ENCODE measurements around the gene LAMA2. TPM values are rescaled to one million over a fixed set of nuclear protein-coding genes. Genes with fewer than 3 reads are reported as not detected.

LAMA2 gene, protein sequence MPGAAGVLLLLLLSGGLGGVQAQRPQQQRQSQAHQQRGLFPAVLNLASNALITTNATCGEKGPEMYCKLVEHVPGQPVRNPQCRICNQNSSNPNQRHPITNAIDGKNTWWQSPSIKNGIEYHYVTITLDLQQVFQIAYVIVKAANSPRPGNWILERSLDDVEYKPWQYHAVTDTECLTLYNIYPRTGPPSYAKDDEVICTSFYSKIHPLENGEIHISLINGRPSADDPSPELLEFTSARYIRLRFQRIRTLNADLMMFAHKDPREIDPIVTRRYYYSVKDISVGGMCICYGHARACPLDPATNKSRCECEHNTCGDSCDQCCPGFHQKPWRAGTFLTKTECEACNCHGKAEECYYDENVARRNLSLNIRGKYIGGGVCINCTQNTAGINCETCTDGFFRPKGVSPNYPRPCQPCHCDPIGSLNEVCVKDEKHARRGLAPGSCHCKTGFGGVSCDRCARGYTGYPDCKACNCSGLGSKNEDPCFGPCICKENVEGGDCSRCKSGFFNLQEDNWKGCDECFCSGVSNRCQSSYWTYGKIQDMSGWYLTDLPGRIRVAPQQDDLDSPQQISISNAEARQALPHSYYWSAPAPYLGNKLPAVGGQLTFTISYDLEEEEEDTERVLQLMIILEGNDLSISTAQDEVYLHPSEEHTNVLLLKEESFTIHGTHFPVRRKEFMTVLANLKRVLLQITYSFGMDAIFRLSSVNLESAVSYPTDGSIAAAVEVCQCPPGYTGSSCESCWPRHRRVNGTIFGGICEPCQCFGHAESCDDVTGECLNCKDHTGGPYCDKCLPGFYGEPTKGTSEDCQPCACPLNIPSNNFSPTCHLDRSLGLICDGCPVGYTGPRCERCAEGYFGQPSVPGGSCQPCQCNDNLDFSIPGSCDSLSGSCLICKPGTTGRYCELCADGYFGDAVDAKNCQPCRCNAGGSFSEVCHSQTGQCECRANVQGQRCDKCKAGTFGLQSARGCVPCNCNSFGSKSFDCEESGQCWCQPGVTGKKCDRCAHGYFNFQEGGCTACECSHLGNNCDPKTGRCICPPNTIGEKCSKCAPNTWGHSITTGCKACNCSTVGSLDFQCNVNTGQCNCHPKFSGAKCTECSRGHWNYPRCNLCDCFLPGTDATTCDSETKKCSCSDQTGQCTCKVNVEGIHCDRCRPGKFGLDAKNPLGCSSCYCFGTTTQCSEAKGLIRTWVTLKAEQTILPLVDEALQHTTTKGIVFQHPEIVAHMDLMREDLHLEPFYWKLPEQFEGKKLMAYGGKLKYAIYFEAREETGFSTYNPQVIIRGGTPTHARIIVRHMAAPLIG (N-terminal part only)
- total RNA-seq = 0.05 and 0.23 TPM in 2 replicates

DNA sequence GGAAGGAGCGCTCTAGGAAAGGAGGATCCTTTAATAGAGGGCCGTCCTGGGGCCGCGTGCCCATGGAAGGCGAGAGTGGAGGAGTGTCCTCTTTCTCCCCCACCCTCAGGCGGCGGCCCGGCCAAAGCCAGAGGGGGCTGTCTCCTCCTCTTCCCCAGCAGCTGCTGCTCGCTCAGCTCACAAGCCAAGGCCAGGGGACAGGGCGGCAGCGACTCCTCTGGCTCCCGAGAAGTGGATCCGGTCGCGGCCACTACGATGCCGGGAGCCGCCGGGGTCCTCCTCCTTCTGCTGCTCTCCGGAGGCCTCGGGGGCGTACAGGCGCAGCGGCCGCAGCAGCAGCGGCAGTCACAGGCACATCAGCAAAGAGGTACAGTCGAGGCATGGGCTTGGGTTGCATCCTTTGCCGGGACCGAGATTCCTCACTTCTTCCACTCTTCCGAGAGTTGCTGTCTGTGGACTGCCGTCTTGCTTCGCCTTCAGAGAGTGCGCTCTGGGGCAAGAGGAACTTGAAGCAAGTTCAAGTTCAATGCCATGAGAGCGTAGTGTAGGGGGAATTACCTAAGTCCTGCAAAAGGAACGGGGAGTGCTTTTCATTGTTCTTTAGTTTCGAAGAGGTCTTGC is at the start of gene LAMA2:
Gene LAMA2 (plus strand): TSS at position 148 of the 621 bp plus-strand sequence. CDS start 108 bp downstream, at position 256.
- Mint-ChIP-seq H3K36me3 (ENCODE audit: low read depth) (no peaks in the 10 kb centered on the region), H3K4me3 (ENCODE audit: low read depth) (no peak within 1 kb of the TSS), H3K27me3 (ENCODE audit: low read depth) (peaks cover 26% of the 10 kb centered on the region), H3K4me1 (ENCODE audit: low read depth) (no peaks in the 10 kb centered on the region), H3K27ac (no peak within 1 kb of the TSS), H3K9me3 (no peaks in the 10 kb centered on the region)
- intact Hi-C loops (cut with micrococcal nuclease) = no loop called here
- DNase-seq (ENCODE audit: low spot score) = no peak

DNA sequence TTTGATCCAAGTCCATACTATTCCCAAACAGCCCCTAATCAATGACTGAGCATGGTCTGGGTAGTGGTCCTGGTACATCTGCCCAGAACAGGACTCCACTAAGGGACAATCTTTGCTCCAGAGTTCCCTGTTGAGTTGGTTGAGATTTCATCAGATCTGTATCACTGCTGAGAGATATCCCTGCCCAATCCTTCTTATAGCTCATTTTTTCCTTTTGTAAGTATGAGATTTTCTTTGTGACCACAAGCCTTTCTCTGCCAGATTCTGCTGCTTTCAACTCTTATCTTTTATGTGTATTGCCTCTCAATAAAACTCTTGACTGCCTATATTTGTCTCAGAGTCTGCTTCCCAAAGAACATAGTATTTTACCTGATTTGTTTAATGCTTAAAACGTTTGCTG is 46.2 kb upstream of the LAMA2 start:
- H3K4me3 Mint-ChIP-seq (ENCODE audit: low read depth) = no peak overlapping the region
- no peak overlapping the region for H3K27ac Mint-ChIP-seq
- no peaks in the 10 kb centered on the region for H3K36me3 Mint-ChIP-seq (ENCODE audit: low read depth)
- H3K27me3 Mint-ChIP-seq (ENCODE audit: low read depth) = no peaks in the 10 kb centered on the region
- no peak for DNase-seq (ENCODE audit: low spot score)
- intact Hi-C loops (cut with micrococcal nuclease) = no loop called here
- H3K4me1 Mint-ChIP-seq (ENCODE audit: low read depth) = no peaks in the 10 kb centered on the region
- H3K9me3 Mint-ChIP-seq = no peaks in the 10 kb centered on the region

GRCh38 chr6:128841518-128841917 is 41.4 kb upstream of the LAMA2 start:
- Mint-ChIP-seq H3K27ac (no peak overlapping the region), H3K9me3 (no peaks in the 10 kb centered on the region), H3K4me1 (ENCODE audit: low read depth) (no peaks in the 10 kb centered on the region), H3K27me3 (ENCODE audit: low read depth) (no peaks in the 10 kb centered on the region), H3K36me3 (ENCODE audit: low read depth) (no peaks in the 10 kb centered on the region), H3K4me3 (ENCODE audit: low read depth) (no peak overlapping the region)
- intact Hi-C loops (cut with micrococcal nuclease) = no loop called here
- no peak for DNase-seq (ENCODE audit: low spot score)

DNA sequence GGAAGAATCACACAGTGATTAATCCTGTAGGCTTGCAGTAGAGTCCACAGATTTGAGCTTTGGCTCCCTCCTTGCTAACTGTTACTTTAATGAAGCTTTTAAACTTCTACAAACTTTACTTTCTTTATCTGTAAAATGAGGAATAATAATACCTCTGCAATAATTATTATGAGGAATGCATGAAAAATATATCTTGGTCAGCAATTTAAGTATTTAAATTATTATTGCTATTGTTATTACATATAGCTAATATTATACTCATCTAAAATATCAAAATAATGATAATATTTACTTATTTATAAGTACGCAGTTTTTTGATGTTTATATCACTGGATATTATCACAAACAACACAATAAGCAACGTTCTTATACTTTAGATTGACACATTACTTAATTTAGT is 38.3 kb upstream of the LAMA2 start:
- no peaks in the 10 kb centered on the region for H3K36me3 Mint-ChIP-seq (ENCODE audit: low read depth)
- H3K27me3 Mint-ChIP-seq (ENCODE audit: low read depth) = no peaks in the 10 kb centered on the region
- H3K4me1 Mint-ChIP-seq (ENCODE audit: low read depth) = no peaks in the 10 kb centered on the region
- H3K9me3 Mint-ChIP-seq = no peaks in the 10 kb centered on the region
- H3K4me3 Mint-ChIP-seq (ENCODE audit: low read depth) = no peak overlapping the region
- intact Hi-C loops (cut with micrococcal nuclease) = no loop called here
- H3K27ac Mint-ChIP-seq = no peak overlapping the region
- no peak for DNase-seq (ENCODE audit: low spot score)

- Mint-ChIP-seq H3K36me3 (ENCODE audit: low read depth) (no peaks in the 10 kb centered on the region), H3K9me3 (no peaks in the 10 kb centered on the region), H3K27ac (no peak overlapping the region), H3K4me1 (ENCODE audit: low read depth) (no peaks in the 10 kb centered on the region), H3K4me3 (ENCODE audit: low read depth) (no peak overlapping the region), H3K27me3 (ENCODE audit: low read depth) (no peaks in the 10 kb centered on the region)
- no peak for DNase-seq (ENCODE audit: low spot score)
- intact Hi-C loops (cut with micrococcal nuclease) = no loop called here
Measured at GRCh38 chr6:128847431-128848210, 35.3 kb upstream of the LAMA2 start.

DNA sequence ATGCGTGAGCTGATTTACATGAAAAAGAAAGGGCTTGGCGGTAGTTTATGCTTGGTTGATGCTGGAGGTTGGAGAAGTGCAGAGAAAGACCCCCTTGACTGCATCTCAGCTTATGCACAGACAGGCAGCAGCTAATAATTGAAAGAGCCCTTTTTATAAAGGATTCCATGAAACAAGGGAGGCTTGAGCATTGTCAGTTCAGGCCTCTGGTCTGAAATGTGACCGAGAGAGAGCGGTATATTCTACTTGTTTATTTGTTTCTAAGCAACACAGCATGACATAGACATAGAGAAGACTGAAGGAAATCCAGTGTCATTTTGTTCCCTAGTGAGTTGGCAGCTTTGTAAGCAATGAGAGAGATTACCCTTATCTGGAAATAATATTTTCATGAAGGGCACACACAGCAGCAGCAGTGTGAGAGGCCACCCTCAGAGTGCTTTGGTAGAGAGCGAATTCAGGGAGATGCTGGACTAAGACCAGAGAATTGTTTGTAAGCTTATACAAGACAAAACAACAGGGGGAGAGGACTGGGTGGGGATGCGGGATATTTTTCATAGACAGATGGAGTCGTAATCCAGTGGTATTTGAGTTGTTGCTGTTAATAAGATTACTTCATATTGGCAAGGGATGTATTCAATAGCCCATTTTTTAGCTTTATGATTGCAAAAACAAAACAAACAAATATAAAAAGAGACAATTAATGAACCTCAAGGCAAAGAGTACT is 34.6 kb upstream of the LAMA2 start:
- no peak overlapping the region for H3K4me3 Mint-ChIP-seq (ENCODE audit: low read depth)
- H3K27ac Mint-ChIP-seq = no peak overlapping the region
- H3K4me1 Mint-ChIP-seq (ENCODE audit: low read depth) = no peaks in the 10 kb centered on the region
- intact Hi-C loops (cut with micrococcal nuclease) = no loop called here
- H3K9me3 Mint-ChIP-seq = no peaks in the 10 kb centered on the region
- DNase-seq (ENCODE audit: low spot score) = no peak
- no peaks in the 10 kb centered on the region for H3K27me3 Mint-ChIP-seq (ENCODE audit: low read depth)
- no peaks in the 10 kb centered on the region for H3K36me3 Mint-ChIP-seq (ENCODE audit: low read depth)

DNA sequence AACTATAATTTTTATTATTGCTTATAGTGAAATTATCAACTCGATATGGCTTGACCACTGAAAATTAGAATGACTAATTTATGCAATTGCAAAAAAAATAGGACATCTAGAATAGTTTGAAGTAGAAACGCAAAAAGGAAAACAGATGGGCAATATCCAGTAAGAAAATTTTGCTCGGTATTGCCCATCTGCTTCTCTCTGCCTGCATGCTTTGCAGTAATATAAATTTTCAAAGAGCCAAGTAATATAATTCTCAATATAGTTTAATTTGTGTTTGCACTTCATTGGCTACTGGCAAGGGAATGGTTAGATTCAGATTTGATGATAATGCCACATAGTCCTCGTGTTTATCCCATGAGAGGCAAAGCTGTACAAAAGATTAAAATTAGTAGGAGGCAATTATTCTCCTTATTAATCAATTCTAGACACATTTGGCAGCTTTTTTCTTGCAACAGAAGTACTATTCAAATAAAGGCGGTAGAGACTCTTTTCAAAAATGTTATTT is 27.3 kb upstream of the LAMA2 start:
- Mint-ChIP-seq H3K27ac (no peak overlapping the region), H3K9me3 (peaks cover 1% of the 10 kb centered on the region), H3K4me1 (ENCODE audit: low read depth) (no peaks in the 10 kb centered on the region), H3K36me3 (ENCODE audit: low read depth) (no peaks in the 10 kb centered on the region), H3K4me3 (ENCODE audit: low read depth) (no peak overlapping the region), H3K27me3 (ENCODE audit: low read depth) (no peaks in the 10 kb centered on the region)
- intact Hi-C loops (cut with micrococcal nuclease) = no loop called here
- no peak for DNase-seq (ENCODE audit: low spot score)

- H3K4me1 Mint-ChIP-seq (ENCODE audit: low read depth) = no peaks in the 10 kb centered on the region
- intact Hi-C loops (cut with micrococcal nuclease) = no loop called here
- no peak overlapping the region for H3K27ac Mint-ChIP-seq
- H3K9me3 Mint-ChIP-seq = peaks cover 11% of the 10 kb centered on the region
- DNase-seq (ENCODE audit: low spot score) = no peak
- no peaks in the 10 kb centered on the region for H3K36me3 Mint-ChIP-seq (ENCODE audit: low read depth)
- H3K4me3 Mint-ChIP-seq (ENCODE audit: low read depth) = no peak overlapping the region
- H3K27me3 Mint-ChIP-seq (ENCODE audit: low read depth) = no peaks in the 10 kb centered on the region
Measured at GRCh38 chr6:128857806-128858205, 25.1 kb upstream of the LAMA2 start.

- intact Hi-C loops (cut with micrococcal nuclease) = no loop called here
- Mint-ChIP-seq H3K9me3 (peaks cover 11% of the 10 kb centered on the region), H3K4me3 (ENCODE audit: low read depth) (no peak overlapping the region), H3K27ac (no peak overlapping the region), H3K36me3 (ENCODE audit: low read depth) (no peaks in the 10 kb centered on the region), H3K4me1 (ENCODE audit: low read depth) (no peaks in the 10 kb centered on the region), H3K27me3 (ENCODE audit: low read depth) (no peaks in the 10 kb centered on the region)
- DNase-seq (ENCODE audit: low spot score) = no peak
Measured at GRCh38 chr6:128860782-128861181, 22.2 kb upstream of the LAMA2 start.

DNA sequence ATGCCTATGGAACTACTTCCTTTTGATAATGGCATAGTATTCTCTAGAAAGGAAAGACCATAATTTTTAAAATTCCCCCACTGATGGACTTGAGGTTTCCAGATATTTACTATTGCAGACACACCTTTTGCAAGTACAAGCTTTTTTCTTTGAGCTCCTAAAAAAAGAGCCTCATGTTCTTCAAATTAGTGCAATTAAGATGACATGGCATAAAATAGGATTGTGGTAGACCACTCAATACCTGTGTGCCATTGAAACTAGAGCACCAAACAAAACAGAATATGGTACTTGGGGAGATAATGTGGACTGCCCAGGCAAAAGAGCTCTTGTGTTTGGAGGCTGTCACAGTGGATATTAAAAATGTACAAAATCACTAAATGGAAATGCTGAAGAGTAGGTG is 19.0 kb upstream of the LAMA2 start:
- H3K4me1 Mint-ChIP-seq (ENCODE audit: low read depth) = no peaks in the 10 kb centered on the region
- DNase-seq (ENCODE audit: low spot score) = no peak
- peaks cover 11% of the 10 kb centered on the region for H3K9me3 Mint-ChIP-seq
- intact Hi-C loops (cut with micrococcal nuclease) = no loop called here
- no peaks in the 10 kb centered on the region for H3K27me3 Mint-ChIP-seq (ENCODE audit: low read depth)
- H3K27ac Mint-ChIP-seq = no peak overlapping the region
- H3K36me3 Mint-ChIP-seq (ENCODE audit: low read depth) = no peaks in the 10 kb centered on the region
- H3K4me3 Mint-ChIP-seq (ENCODE audit: low read depth) = no peak overlapping the region

- Mint-ChIP-seq H3K4me1 (ENCODE audit: low read depth) (no peaks in the 10 kb centered on the region), H3K27me3 (ENCODE audit: low read depth) (no peaks in the 10 kb centered on the region), H3K9me3 (no peaks in the 10 kb centered on the region), H3K4me3 (ENCODE audit: low read depth) (no peak overlapping the region), H3K27ac (no peak overlapping the region), H3K36me3 (ENCODE audit: low read depth) (no peaks in the 10 kb centered on the region)
- intact Hi-C loops (cut with micrococcal nuclease) = no loop called here
- DNase-seq (ENCODE audit: low spot score) = no peak
Measured at GRCh38 chr6:128870746-128871145, 12.2 kb upstream of the LAMA2 start.
